ENCODE data around the gene HTR3A.
A peak's percentile ranks its signal among the peaks of the same experiment; 100 is the strongest.

HTR3A gene

DNA sequence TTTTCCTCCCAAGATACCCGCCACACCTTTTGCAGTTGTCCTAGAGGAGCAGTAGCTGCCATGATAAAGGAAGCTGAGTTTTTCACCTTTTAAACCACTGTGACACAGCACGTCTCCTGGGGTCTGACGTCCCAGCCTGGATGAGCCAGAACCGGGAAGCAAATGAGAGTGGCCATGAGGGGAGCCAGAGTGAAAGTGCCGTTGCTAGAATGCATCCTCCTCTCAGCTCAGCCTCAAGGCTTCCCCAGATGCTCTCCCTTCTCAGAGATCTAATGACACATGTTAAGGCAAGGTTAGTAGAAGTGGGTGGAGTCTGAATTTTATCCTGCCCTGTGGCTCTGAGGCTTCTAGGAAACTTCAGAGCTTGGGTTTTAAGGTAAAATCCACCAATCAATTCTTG lies 23.4 kb upstream of the HTR3A start:
- DNase-seq (ENCODE audit: insufficient read length), result no peak
- TF ChIP-seq POLR2A (IDR thresholded peaks at IDR 0.05; ENCODE audit: low read depth, low read length), result no peak
- TF ChIP-seq POLR2AphosphoS5 (IDR thresholded peaks at IDR 0.05; ENCODE audit: low read depth, low read length), result no peak
- no peak for TF ChIP-seq TAF1 (IDR thresholded peaks at IDR 0.05; ENCODE audit: borderline replicate concordance, low read depth, low read length)
- no peak for FAIRE-seq

DNA sequence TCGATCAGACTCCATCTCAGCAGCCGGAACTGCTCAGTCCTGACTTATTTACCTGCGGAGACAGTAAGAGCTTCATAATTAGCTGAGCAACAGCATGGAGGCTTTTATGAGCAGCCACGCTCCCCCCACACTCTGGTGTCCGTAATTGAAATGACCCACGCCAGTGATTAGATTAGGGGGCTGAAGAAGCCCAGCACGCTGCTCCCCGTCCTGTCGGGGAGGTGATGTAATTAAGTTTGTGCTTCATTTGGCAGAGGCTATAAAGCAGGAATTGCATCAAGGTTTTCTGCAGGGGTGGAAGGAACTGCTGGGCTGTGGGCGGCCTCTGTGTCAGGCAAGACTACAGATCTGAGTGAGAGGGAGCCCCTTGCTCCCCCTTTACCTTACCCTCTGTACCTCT lies 22.8 kb upstream of the HTR3A start:
- TF ChIP-seq POLR2AphosphoS5 (IDR thresholded peaks at IDR 0.05; ENCODE audit: low read depth, low read length) (no peak), TAF1 (IDR thresholded peaks at IDR 0.05; ENCODE audit: borderline replicate concordance, low read depth, low read length) (no peak), POLR2A (IDR thresholded peaks at IDR 0.05; ENCODE audit: low read depth, low read length) (no peak)
- FAIRE-seq (no peak), DNase-seq (ENCODE audit: insufficient read length) (no peak)

DNA sequence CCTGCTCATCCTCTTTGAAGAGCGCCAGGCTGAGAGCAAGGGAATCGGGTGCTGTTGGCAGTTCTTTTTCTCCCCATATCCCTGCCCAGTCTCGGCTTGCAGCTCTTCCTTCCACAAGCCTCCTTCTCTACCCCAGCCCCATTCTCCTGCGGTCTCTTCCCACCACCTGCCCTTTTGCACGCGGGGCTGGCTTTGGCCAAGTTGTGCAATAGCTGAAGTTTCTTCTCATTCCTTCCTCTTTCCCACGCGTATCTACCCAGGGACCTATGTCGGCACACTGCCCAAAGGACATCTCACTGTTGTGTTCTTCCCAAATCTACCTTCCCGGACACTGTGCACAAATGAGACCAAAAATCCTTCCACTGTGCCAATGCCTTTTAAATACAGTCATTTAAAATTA lies 22.3 kb upstream of the HTR3A start:
- DNase-seq (ENCODE audit: insufficient read length) (no peak), FAIRE-seq (no peak)
- TF ChIP-seq TAF1 (IDR thresholded peaks at IDR 0.05; ENCODE audit: borderline replicate concordance, low read depth, low read length), result no peak
- TF ChIP-seq POLR2A (IDR thresholded peaks at IDR 0.05; ENCODE audit: low read depth, low read length), result no peak
- no peak for TF ChIP-seq POLR2AphosphoS5 (IDR thresholded peaks at IDR 0.05; ENCODE audit: low read depth, low read length)

DNA sequence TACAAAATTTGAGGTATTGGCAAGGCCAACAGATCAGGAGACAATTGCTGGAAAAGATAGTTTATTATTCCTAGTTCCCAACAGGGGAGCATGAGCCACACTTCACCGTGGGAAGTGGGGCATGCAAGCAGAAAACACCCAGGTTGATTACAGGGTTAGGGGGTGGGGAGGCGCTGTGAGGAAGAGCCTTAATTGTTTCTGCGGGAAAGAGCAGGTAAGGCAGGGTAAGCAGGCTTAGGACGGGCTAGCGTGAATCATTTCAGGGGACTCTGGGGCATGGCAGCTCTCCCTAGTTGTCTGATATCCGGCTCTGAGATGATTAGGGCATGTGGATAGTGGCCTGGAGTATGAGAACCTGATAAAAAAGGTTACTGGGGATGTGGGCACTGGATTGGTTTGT lies 20.7 kb upstream of the HTR3A start:
- DNase-seq (ENCODE audit: insufficient read length) (no peak), FAIRE-seq (no peak)
- TF ChIP-seq TAF1 (IDR thresholded peaks at IDR 0.05; ENCODE audit: borderline replicate concordance, low read depth, low read length) (no peak), POLR2AphosphoS5 (IDR thresholded peaks at IDR 0.05; ENCODE audit: low read depth, low read length) (no peak), POLR2A (IDR thresholded peaks at IDR 0.05; ENCODE audit: low read depth, low read length) (no peak)

DNA sequence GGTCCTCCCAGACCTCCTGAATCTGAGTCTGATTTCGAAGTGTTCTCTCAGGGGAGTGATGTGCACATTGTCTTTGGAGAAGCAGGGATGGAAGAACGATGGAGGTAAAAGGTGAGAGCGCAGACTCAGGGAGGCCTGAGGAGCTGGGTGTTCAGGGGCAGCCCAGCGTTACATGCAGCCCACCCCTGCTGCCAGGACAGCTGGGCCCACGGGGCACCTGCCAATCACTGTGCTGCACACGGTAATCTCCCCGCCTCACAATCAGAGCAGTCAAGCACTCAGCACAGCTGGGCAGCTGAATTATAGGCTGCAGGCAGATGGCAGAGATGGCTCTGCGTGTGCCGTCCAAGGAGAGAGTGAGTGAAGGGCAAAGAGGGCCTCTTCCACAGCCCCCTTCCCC lies 17.9 kb upstream of the HTR3A start:
- DNase-seq (ENCODE audit: insufficient read length), result no peak
- no peak for TF ChIP-seq POLR2A (IDR thresholded peaks at IDR 0.05; ENCODE audit: low read depth, low read length)
- TF ChIP-seq POLR2AphosphoS5 (IDR thresholded peaks at IDR 0.05; ENCODE audit: low read depth, low read length), result no peak
- no peak for TF ChIP-seq TAF1 (IDR thresholded peaks at IDR 0.05; ENCODE audit: borderline replicate concordance, low read depth, low read length)
- no peak for FAIRE-seq

DNA sequence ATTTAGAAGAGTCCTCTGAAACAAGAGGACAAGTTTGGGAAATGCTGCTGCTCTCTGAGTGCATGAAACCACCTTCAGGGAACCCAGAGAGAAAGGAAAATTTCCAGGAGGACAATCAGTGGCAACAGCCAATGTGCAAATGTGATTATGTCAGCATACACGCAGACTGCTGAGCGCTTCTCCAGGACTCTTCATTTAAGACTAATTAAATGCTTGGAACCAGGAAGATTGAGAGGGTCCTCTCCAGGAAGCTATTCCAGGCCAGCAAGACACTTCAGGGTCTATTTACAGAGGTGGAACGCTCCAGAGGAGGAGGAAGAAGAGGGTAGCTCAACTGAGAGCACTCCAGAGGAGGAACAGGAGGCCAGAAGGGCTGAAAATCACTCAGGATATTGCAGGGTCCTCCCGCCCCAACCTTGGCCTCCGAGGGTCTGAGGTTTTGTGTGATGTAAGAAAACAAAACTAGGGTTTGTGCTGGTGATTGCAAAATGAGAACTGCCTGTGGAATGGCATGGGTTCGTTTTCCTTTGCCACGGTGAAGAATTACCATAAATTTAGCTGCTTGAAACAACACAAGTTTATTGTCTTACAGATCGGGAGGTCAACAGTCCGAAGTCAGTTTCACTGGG lies 14.1 kb upstream of the HTR3A start:
- DNase-seq (ENCODE audit: insufficient read length), result no peak
- TF ChIP-seq POLR2A (IDR thresholded peaks at IDR 0.05; ENCODE audit: low read depth, low read length) (no peak), POLR2AphosphoS5 (IDR thresholded peaks at IDR 0.05; ENCODE audit: low read depth, low read length) (no peak), TAF1 (IDR thresholded peaks at IDR 0.05; ENCODE audit: borderline replicate concordance, low read depth, low read length) (no peak)
- FAIRE-seq, result no peak

DNA sequence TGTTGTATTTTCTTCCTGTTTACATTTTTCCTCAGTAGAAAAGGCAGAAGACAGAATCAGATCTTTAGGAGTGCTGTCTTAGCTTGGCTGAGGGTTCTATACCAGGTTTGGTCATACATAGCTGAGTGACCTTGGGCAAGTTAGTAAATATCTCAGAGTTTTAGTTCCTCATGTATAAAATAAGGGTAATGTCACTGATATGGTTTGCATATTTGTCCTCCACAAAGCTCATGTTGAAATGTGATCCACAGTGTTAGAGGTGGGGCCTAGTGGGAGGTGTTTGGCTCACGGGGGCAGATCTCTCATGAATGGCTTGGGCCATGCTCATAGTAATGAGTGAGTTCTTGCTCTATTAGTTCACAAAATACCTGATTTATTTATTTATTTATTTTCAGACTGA lies 7.5 kb upstream of the HTR3A start:
- no peak for DNase-seq (ENCODE audit: insufficient read length)
- no peak for FAIRE-seq

DNA sequence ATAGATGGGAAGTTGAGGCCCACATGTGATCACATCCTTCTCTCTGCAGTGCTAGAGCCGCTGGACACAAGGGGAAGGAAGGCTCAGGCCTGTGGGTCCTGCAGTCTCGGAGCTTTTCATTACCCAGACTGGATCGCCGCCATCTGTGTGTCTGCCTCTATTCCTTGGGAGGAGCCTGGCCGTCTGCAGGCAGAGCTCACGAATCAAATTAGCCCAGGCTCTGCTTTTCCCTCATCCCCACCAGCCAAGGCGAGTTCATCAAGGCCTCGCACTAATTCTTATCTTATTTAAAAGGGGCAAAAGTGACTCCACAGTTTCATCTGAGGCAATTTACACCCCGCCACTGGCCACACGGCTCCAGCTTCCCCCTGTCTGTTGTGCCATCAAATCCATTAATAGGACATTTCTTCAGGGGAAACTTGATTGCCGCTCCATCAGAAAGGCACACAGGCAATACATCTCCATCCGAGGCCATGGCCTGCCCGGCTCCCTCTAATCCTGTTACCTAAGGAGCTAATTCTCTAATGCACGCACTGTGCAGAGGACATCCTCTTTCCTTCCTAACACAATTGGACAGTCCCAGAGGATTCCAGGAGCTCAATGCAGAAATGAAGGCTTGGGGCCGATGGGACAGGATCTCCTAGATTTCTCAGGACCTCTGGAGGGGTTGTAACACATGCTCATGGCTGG lies 3.3 kb upstream of the HTR3A start:
- DNase-seq (ENCODE audit: insufficient read length), result no peak
- no peak for TF ChIP-seq POLR2AphosphoS5 (IDR thresholded peaks at IDR 0.05; ENCODE audit: low read depth, low read length)
- TF ChIP-seq POLR2A (IDR thresholded peaks at IDR 0.05; ENCODE audit: low read depth, low read length), result no peak
- no peak for TF ChIP-seq TAF1 (IDR thresholded peaks at IDR 0.05; ENCODE audit: borderline replicate concordance, low read depth, low read length)
- no peak for FAIRE-seq

More for the DNA sequence above, 7.5 kb upstream of the HTR3A start:
- no peak for TF ChIP-seq POLR2AphosphoS5 (IDR thresholded peaks at IDR 0.05; ENCODE audit: low read depth, low read length)
- no peak for TF ChIP-seq POLR2A (IDR thresholded peaks at IDR 0.05; ENCODE audit: low read depth, low read length)

DNA sequence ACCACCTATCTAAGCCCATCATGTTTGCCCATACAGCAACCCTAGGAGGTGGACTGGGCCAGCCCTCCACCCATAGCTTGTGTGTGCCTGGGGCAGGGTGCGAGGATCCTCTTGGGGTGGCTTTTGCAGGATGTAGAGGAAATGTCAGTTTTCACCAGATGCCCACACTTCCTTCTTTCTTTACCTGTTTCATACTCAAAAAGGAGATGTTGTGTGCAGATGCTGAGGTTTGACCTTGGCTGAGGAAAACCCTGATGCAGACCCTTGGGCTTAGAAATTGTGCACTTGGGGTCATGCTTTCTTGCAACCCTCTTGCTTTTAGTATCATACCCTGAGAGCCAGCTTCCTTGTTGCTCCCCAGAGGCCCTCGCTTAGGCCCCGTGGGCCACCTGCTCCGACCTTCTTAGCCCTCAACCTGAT lies 2.2 kb downstream of the HTR3A start:
- FAIRE-seq, result no peak
- DNase-seq (ENCODE audit: insufficient read length), result no peak
- TF ChIP-seq POLR2A (IDR thresholded peaks at IDR 0.05; ENCODE audit: low read depth, low read length), result no peak
- TF ChIP-seq POLR2AphosphoS5 (IDR thresholded peaks at IDR 0.05; ENCODE audit: low read depth, low read length), result no peak
- no peak for TF ChIP-seq TAF1 (IDR thresholded peaks at IDR 0.05; ENCODE audit: borderline replicate concordance, low read depth, low read length)

DNA sequence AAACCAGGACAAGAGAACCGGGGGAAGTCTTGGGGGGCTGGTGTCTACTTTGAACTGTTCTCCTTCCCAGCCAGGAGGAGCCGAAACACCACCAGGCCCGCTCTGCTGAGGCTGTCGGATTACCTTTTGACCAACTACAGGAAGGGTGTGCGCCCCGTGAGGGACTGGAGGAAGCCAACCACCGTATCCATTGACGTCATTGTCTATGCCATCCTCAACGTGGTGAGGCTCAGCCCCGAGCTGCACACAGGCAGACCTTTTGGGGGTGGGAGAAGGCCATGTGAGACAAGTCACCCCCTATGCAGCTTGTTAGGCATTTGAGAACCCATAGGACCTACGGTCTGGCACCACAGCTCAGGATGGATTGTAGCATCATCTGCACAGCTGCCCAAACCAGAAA lies 2.8 kb downstream of the HTR3A start:
- FAIRE-seq (peak; percentile 88), DNase-seq (ENCODE audit: insufficient read length) (no peak)
- TF ChIP-seq POLR2A (IDR thresholded peaks at IDR 0.05; ENCODE audit: low read depth, low read length) (no peak), POLR2AphosphoS5 (IDR thresholded peaks at IDR 0.05; ENCODE audit: low read depth, low read length) (no peak), TAF1 (IDR thresholded peaks at IDR 0.05; ENCODE audit: borderline replicate concordance, low read depth, low read length) (no peak)

DNA sequence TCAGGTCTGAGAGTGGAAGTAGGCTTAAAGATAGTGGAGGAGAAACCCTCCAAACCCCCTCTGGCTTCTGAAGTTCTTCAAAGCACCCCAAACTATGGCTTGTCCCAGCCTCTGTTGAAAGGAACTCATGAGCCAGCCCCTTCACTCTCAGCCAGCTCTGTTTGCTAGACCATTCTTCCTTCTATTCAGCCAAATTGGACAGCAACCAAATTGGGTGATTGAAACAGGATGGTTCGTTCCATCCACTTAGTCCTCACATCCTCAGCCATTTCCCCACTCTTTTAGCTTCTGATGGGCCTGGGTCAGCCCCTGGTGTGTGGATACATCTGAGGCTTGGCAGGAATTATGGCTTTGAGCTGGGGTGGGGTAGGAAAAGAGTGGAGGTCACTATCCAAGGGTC lies 4.5 kb downstream of the HTR3A start:
- no peak for FAIRE-seq
- no peak for DNase-seq (ENCODE audit: insufficient read length)
- no peak for TF ChIP-seq POLR2A (IDR thresholded peaks at IDR 0.05; ENCODE audit: low read depth, low read length)
- no peak for TF ChIP-seq POLR2AphosphoS5 (IDR thresholded peaks at IDR 0.05; ENCODE audit: low read depth, low read length)
- TF ChIP-seq TAF1 (IDR thresholded peaks at IDR 0.05; ENCODE audit: borderline replicate concordance, low read depth, low read length), result no peak

DNA sequence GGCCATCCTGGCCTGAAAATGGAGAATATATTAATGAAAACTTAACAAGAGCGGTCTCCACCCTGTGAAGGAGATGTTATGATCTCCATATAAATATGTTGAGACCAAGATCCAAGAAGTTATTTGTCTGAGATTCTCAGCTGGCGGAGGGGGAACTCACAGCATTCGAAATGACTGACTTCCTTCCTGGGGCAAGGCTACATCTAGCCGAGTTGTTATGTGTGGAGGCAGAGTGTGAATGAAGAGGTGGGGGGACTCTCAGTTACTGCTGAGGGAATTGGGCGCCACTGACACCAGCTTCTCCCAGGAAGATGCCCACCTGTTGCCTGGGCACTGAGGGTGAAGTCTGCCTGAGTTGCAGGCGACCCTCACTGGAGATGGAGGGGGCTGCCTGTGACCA lies 5.9 kb downstream of the HTR3A start:
- DNase-seq (ENCODE audit: insufficient read length), result no peak
- peak; percentile 67 for FAIRE-seq
- no peak for TF ChIP-seq POLR2AphosphoS5 (IDR thresholded peaks at IDR 0.05; ENCODE audit: low read depth, low read length)

Measured in GM12892 (cell line).